Activated CD4-positive, alpha-beta T cell treated with anti-CD3 and anti-CD28 coated beads, Interleukin-2, amount 50 U/mL, for 4 hours (primary cell): ENCODE measurements around the gene KCNN1.
"Not testable (repeated sequence)": the region's sequence is repeated elsewhere in the genome, so short reads cannot be mapped to it uniquely, and the experiment has no call there.

Source experiments
- DNase-seq, 2 experiments: peaks; one replicate each; pipeline ENCODE4 v3.0.0-alpha.2; 2020

The KCNN1 gene

GRCh38 chr19:18001777-18002345 lies 35.0 kb downstream of the KCNN1 start:
- no peak for DNase-seq

- DNase-seq = no peak
These were observed 35.5 kb downstream of the KCNN1 start for GRCh38 chr19:18002347-18002850.

GRCh38 chr19:18005750-18006149 lies 38.8 kb downstream of the KCNN1 start:
- DNase-seq = not testable (repeated sequence)

GRCh38 chr19:18007044-18007916 lies 40.4 kb downstream of the KCNN1 start:
- peak; percentile 76 to 77 for DNase-seq

- DNase-seq = peak; percentile 81 to 83
These were observed 41.2 kb downstream of the KCNN1 start, which contains the start of gene ARRDC2 for GRCh38 chr19:18007917-18008673. Gene ARRDC2, plus strand, starts transcription at chr19:18008170. Its CDS starts 141 bp downstream, at chr19:18008311.

- no peak for DNase-seq
These were observed 41.9 kb downstream of the KCNN1 start for GRCh38 chr19:18008814-18009213.

GRCh38 chr19:18009412-18010066 lies 42.6 kb downstream of the KCNN1 start:
- peak in 1 of 2 experiments; percentile 43 for DNase-seq

- DNase-seq = no peak
These were observed 43.2 kb downstream of the KCNN1 start for GRCh38 chr19:18010149-18010548.

- no peak for DNase-seq
These were observed 46.6 kb downstream of the KCNN1 start for GRCh38 chr19:18013210-18014111.

GRCh38 chr19:18014197-18014596 lies 47.3 kb downstream of the KCNN1 start:
- DNase-seq = peak; percentile 33 to 34

- no peak for DNase-seq
These were observed 49.5 kb downstream of the KCNN1 start for GRCh38 chr19:18016209-18016910.

GRCh38 chr19:18017275-18018083 lies 50.6 kb downstream of the KCNN1 start:
- DNase-seq = no peak

- no peak for DNase-seq
These were observed 53.5 kb downstream of the KCNN1 start for GRCh38 chr19:18020212-18021085.

- peak; percentile 64 to 66 for DNase-seq
These were observed 54.3 kb downstream of the KCNN1 start for GRCh38 chr19:18021121-18021755.

- peak; percentile 47 to 49 for DNase-seq
These were observed 56.8 kb downstream of the KCNN1 start for GRCh38 chr19:18023622-18024251.

- DNase-seq = no peak
These were observed 60.2 kb downstream of the KCNN1 start for GRCh38 chr19:18027151-18027550.

GRCh38 chr19:18029617-18030338 lies 62.9 kb downstream of the KCNN1 start:
- DNase-seq = no peak
